Measurements from ENCODE around the gene MDM2.
A peak's percentile ranks its signal among the peaks of the same experiment; 100 is the strongest.

The MDM2 gene

GRCh38 chr12:68853396-68854077, 45.6 kb downstream of the MDM2 start:
- DNase-seq (ENCODE audit: low spot score), result no peak

GRCh38 chr12:68854078-68854468, 46.1 kb downstream of the MDM2 start:
- no peak for DNase-seq (ENCODE audit: low spot score)

- no peak for DNase-seq (ENCODE audit: low spot score)
Observed at GRCh38 chr12:68854554-68854953, 46.6 kb downstream of the MDM2 start.

GRCh38 chr12:68855111-68855510, 47.1 kb downstream of the MDM2 start:
- no peak for DNase-seq (ENCODE audit: low spot score)

GRCh38 chr12:68855771-68856170, 47.8 kb downstream of the MDM2 start:
- no peak for DNase-seq (ENCODE audit: low spot score)

GRCh38 chr12:68856510-68856909, 48.5 kb downstream of the MDM2 start:
- no peak for DNase-seq (ENCODE audit: low spot score)

GRCh38 chr12:68861890-68862289, 53.9 kb downstream of the MDM2 start:
- DNase-seq (ENCODE audit: low spot score), result no peak

- DNase-seq (ENCODE audit: low spot score), result no peak
Observed at GRCh38 chr12:68863109-68863770, 55.3 kb downstream of the MDM2 start.

- DNase-seq (ENCODE audit: low spot score), result peak; percentile 71
Observed at GRCh38 chr12:68863886-68864454, 56.0 kb downstream of the MDM2 start.

- no peak for DNase-seq (ENCODE audit: low spot score)
Observed at GRCh38 chr12:68864604-68865003, 56.6 kb downstream of the MDM2 start.

- peak; percentile 86 for DNase-seq (ENCODE audit: low spot score)
Observed at GRCh38 chr12:68865399-68866164, 57.6 kb downstream of the MDM2 start.

- DNase-seq (ENCODE audit: low spot score), result no peak
Observed at GRCh38 chr12:68866950-68867349, 59.0 kb downstream of the MDM2 start.

GRCh38 chr12:68867606-68868005, 59.6 kb downstream of the MDM2 start:
- no peak for DNase-seq (ENCODE audit: low spot score)

GRCh38 chr12:68868043-68868790, 60.2 kb downstream of the MDM2 start:
- DNase-seq (ENCODE audit: low spot score), result no peak

- no peak for DNase-seq (ENCODE audit: low spot score)
Observed at GRCh38 chr12:68870011-68870410, 62.0 kb downstream of the MDM2 start.

- no peak for DNase-seq (ENCODE audit: low spot score)
Observed at GRCh38 chr12:68870443-68870842, 62.5 kb downstream of the MDM2 start.

GRCh38 chr12:68871396-68871795, 63.4 kb downstream of the MDM2 start:
- DNase-seq (ENCODE audit: low spot score), result no peak

- DNase-seq (ENCODE audit: low spot score), result no peak
Observed at GRCh38 chr12:68871921-68872320, 63.9 kb downstream of the MDM2 start.

GRCh38 chr12:68873316-68873715, 65.3 kb downstream of the MDM2 start:
- no peak for DNase-seq (ENCODE audit: low spot score)

- DNase-seq (ENCODE audit: low spot score), result no peak
Observed at GRCh38 chr12:68876461-68876860, 68.5 kb downstream of the MDM2 start.

- DNase-seq (ENCODE audit: low spot score), result no peak
Observed at GRCh38 chr12:68877583-68877982, 69.6 kb downstream of the MDM2 start.

GRCh38 chr12:68878283-68878682, 70.3 kb downstream of the MDM2 start:
- no peak for DNase-seq (ENCODE audit: low spot score)

Measured in hematopoietic multipotent progenitor cell treated with erythropoietin and hydrocortisone succinate and interleukin-3 and kit ligand, for 15 days (in vitro differentiated cells).